ENCODE measurements around the gene OBSCN.

Gene OBSCN

DNA sequence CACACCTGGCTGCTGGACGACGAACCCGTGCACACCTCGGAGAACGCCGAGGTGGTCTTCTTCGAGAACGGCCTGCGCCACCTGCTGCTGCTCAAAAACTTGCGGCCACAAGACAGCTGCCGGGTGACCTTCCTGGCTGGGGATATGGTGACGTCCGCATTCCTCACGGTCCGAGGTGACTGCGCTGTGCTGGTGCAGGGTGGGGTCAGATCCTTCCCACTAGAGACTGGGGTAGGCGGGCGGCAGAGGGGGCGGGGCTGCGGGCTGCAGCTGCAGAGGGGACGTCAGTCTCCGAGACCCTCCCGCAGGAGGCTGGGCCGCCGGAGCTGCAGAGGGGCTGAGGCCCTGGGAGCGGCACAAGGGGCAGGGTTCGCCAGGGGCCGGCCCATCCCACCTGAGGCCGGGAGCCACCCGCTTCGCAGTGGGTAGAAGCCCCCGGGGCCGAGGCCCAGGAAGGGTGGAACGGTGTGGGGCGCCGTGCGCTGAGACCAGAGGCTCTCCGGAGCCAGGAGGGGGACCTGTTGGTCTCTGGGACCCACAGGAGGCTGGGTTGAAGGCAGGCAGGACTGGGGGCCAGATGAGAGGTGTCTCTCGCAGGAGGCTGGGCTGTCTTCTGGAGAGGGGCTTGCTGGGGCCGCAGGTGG lies 108.2 kb downstream of the OBSCN start:
- no peaks in the 10 kb centered on the region for H3K36me3 Mint-ChIP-seq (ENCODE audit: insufficient read depth)
- no peak overlapping the region for H3K4me3 Mint-ChIP-seq
- H3K9me3 Mint-ChIP-seq, result no peaks in the 10 kb centered on the region
- no peak overlapping the region for H3K27ac Mint-ChIP-seq
- ATAC-seq (replicated peaks), result no peak
- no peaks in the 10 kb centered on the region for H3K4me1 Mint-ChIP-seq (ENCODE audit: low read depth in 2 of 2)
- H3K27me3 Mint-ChIP-seq, result no peaks in the 10 kb centered on the region
- DNase-seq, result no peak

DNA sequence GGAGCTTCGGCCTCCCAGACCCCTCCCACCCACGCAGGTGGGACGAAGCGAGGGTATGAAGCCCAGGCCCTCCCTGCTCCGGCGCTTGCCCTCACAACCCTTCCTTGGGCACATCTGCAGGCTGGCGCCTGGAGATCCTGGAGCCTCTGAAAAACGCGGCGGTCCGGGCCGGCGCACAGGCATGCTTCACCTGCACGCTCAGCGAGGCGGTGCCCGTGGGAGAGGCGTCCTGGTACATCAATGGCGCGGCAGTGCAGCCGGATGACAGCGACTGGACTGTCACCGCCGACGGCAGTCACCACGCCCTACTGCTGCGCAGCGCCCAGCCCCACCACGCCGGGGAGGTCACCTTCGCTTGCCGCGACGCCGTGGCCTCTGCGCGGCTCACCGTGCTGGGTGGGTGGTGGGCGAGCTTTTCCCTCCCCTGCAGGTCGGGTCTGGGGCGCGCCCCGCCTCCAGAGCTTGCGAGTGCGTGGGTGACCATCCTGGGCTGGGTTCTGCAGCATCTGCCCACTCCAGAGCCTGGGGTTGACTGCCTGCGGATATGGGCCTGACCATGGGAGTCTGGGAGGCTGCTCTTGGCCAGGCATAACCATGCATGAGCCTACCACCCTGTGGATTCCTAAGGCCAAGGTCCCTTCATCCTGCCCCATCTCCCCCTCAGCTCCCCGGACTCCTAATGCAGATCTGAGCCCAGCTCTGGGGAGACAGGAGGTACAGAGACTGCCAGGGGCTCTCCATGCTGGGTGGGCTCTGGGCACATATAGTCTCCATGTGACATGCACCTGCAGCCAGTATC lies 108.9 kb downstream of the OBSCN start:
- no peak overlapping the region for H3K4me3 Mint-ChIP-seq
- H3K27ac Mint-ChIP-seq, result no peak overlapping the region
- no peaks in the 10 kb centered on the region for H3K9me3 Mint-ChIP-seq
- H3K4me1 Mint-ChIP-seq (ENCODE audit: low read depth in 2 of 2), result no peaks in the 10 kb centered on the region
- no peaks in the 10 kb centered on the region for H3K27me3 Mint-ChIP-seq
- DNase-seq (no peak), ATAC-seq (replicated peaks) (no peak)
- no peaks in the 10 kb centered on the region for H3K36me3 Mint-ChIP-seq (ENCODE audit: insufficient read depth)

DNA sequence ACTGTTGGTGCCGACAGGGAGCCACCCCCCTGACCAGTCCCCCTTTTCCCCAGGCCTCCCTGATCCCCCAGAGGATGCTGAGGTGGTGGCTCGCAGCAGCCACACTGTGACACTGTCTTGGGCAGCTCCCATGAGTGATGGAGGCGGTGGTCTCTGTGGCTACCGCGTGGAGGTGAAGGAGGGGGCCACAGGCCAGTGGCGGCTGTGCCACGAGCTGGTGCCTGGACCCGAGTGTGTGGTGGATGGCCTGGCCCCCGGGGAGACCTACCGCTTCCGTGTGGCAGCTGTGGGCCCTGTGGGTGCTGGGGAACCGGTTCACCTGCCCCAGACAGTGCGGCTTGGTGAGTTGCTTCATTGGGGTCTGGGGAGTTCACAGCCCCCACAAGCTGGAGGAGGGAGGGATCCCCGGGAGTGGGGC lies 109.6 kb downstream of the OBSCN start:
- Mint-ChIP-seq H3K27ac (no peak overlapping the region), H3K27me3 (no peaks in the 10 kb centered on the region)
- DNase-seq, result no peak

DNA sequence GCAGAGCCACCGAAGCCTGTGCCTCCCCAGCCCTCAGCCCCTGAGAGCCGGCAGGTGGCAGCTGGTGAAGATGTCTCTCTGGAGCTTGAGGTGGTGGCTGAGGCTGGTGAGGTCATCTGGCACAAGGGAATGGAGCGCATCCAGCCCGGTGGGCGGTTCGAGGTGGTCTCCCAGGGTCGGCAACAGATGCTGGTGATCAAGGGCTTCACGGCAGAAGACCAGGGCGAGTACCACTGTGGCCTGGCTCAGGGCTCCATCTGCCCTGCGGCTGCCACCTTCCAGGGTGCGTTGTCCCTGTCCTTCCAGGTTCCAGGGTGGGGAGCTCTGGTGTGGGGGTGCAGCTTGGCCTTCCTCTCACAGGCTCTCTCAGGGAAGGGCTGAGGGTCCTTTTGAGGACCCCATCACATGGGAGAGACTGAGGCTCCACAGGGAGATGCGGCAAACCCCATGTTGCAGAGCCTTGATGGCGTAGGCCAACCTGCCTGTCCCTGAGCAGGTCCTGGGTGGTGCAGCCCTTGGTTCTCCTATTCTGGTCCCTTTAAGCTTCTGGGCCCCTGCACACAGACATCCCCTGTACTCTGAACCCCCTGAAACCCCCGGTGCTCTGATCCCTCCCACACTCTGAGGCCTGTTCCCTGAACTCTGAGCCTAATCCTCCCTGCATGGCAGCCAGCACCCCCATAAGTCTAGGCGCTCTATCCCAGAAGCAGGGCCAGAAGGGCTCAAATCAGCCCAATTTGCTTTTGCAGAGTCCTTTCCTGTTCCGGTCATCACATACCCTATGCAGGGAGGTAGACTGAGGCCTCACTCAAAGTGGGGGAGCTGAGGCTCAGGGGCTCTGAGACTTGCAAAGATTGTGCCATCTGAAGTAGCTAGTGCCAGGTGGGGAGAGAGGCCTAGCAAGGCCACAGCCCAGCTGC lies 110.3 kb downstream of the OBSCN start:
- Mint-ChIP-seq H3K36me3 (ENCODE audit: insufficient read depth) (no peaks in the 10 kb centered on the region), H3K9me3 (no peaks in the 10 kb centered on the region), H3K4me1 (ENCODE audit: low read depth in 2 of 2) (no peaks in the 10 kb centered on the region), H3K4me3 (no peak overlapping the region), H3K27ac (no peak overlapping the region), H3K27me3 (no peaks in the 10 kb centered on the region)
- no peak for DNase-seq
- no peak for ATAC-seq (replicated peaks)

More for the DNA sequence above, 109.6 kb downstream of the OBSCN start:
- no peaks in the 10 kb centered on the region for H3K36me3 Mint-ChIP-seq (ENCODE audit: insufficient read depth)
- no peaks in the 10 kb centered on the region for H3K9me3 Mint-ChIP-seq
- H3K4me3 Mint-ChIP-seq, result no peak overlapping the region
- ATAC-seq (replicated peaks), result no peak
- no peaks in the 10 kb centered on the region for H3K4me1 Mint-ChIP-seq (ENCODE audit: low read depth in 2 of 2)

DNA sequence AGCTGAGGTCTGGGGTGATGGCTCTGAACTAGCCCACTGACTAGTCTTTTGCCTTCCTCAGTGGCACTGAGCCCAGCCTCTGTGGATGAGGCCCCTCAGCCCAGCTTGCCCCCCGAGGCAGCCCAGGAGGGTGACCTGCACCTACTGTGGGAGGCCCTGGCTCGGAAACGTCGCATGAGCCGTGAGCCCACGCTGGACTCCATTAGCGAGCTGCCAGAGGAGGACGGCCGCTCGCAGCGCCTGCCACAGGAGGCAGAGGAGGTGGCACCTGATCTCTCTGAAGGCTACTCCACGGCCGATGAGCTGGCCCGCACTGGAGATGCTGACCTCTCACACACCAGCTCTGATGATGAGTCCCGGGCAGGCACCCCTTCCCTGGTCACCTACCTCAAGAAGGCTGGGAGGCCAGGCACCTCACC lies 111.0 kb downstream of the OBSCN start:
- H3K27me3 Mint-ChIP-seq, result no peaks in the 10 kb centered on the region

DNA sequence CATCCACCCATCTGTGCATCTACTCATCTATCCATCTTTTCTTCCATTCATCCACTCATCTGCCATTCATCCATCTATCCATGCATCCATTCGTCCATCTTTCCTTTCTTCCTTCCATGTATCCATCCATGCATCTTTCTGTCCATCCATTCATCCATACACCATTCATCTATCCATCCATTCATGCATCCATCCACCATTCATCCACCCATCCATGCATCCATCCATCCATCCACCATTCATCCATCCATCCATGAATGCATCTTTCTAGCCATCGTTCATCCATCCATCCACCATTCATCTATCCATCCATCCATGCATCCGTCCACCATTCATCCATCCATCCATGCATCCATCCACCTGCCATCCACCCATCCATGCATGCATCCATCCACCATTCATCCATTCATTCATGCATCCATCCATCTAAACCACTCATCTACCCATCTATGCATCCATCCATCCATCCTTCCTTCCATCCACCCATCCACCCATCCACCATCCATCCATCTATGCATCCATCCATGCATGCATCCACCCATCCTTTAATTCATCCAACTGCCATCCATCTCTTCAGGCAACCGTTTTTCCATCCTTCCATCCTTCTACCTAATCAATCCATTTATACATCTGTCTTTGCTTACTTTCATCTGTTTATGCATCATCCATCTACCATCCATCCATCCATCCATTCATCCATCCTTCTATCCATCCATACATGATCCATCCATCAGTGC lies 111.7 kb downstream of the OBSCN start:
- H3K9me3 Mint-ChIP-seq, result no peaks in the 10 kb centered on the region
- no peaks in the 10 kb centered on the region for H3K4me1 Mint-ChIP-seq (ENCODE audit: low read depth in 2 of 2)
- H3K27ac Mint-ChIP-seq, result no peak overlapping the region
- no peaks in the 10 kb centered on the region for H3K27me3 Mint-ChIP-seq
- DNase-seq, result no peak
- no peak overlapping the region for H3K4me3 Mint-ChIP-seq
- ATAC-seq (replicated peaks), result no peak
- no peaks in the 10 kb centered on the region for H3K36me3 Mint-ChIP-seq (ENCODE audit: insufficient read depth)

More for the DNA sequence above, 111.0 kb downstream of the OBSCN start:
- Mint-ChIP-seq H3K27ac (no peak overlapping the region), H3K4me1 (ENCODE audit: low read depth in 2 of 2) (no peaks in the 10 kb centered on the region), H3K4me3 (no peak overlapping the region), H3K9me3 (no peaks in the 10 kb centered on the region), H3K36me3 (ENCODE audit: insufficient read depth) (no peaks in the 10 kb centered on the region)
- ATAC-seq (replicated peaks) (no peak), DNase-seq (no peak)

DNA sequence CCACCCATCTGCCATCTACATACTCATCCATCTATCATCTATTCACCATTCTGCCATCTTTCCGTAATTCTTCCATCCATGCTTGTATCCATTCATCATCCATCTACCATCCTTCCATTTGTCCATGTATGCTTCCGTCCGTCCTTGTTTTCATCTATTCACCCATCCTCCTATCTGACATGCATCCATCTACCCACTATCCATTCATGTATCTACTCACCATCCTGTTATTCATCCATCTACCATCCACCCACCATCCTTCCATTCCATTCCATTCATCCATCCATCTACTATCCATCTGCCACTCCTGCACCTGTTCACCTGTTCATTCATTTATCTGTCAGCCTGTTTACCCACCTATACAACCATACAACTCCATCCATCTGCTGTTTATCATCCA lies 112.5 kb downstream of the OBSCN start:
- Mint-ChIP-seq H3K27me3 (no peaks in the 10 kb centered on the region), H3K4me3 (no peak overlapping the region), H3K4me1 (ENCODE audit: low read depth in 2 of 2) (no peaks in the 10 kb centered on the region), H3K36me3 (ENCODE audit: insufficient read depth) (no peaks in the 10 kb centered on the region), H3K9me3 (no peaks in the 10 kb centered on the region), H3K27ac (no peak overlapping the region)
- no peak for DNase-seq
- ATAC-seq (replicated peaks), result no peak

DNA sequence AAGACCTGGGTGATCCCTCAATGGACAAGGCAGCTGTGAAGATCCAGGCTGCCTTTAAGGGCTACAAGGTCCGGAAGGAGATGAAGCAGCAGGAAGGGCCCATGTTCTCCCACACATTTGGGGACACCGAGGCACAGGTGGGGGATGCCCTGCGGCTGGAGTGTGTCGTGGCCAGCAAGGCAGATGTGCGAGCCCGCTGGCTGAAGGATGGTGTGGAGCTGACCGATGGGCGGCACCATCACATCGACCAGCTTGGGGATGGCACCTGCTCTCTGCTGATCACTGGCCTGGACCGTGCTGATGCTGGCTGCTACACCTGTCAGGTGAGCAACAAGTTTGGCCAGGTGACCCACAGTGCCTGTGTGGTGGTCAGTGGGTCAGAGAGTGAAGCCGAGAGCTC lies 113.6 kb downstream of the OBSCN start:
- no peaks in the 10 kb centered on the region for H3K36me3 Mint-ChIP-seq (ENCODE audit: insufficient read depth)
- no peaks in the 10 kb centered on the region for H3K9me3 Mint-ChIP-seq
- ATAC-seq (replicated peaks), result no peak
- H3K4me3 Mint-ChIP-seq, result no peak overlapping the region
- no peak for DNase-seq
- H3K27ac Mint-ChIP-seq, result no peak overlapping the region
- H3K4me1 Mint-ChIP-seq (ENCODE audit: low read depth in 2 of 2), result no peaks in the 10 kb centered on the region
- no peaks in the 10 kb centered on the region for H3K27me3 Mint-ChIP-seq

DNA sequence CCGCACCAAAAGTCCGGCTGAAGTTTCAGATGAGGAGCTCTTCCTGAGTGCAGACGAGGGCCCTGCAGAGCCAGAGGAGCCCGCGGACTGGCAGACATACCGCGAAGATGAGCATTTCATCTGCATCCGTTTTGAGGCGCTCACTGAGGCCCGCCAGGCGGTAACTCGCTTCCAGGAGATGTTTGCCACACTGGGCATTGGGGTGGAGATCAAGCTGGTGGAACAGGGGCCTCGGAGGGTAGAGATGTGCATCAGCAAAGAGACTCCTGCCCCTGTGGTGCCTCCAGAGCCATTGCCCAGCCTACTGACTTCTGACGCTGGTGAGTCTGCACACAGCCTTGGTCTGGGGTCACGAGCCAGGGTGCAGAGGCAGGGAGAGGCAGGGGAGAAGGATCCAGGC lies 114.1 kb downstream of the OBSCN start:
- ATAC-seq (replicated peaks) (no peak), DNase-seq (no peak)
- no peaks in the 10 kb centered on the region for H3K36me3 Mint-ChIP-seq (ENCODE audit: insufficient read depth)
- no peak overlapping the region for H3K4me3 Mint-ChIP-seq
- no peaks in the 10 kb centered on the region for H3K9me3 Mint-ChIP-seq
- H3K27ac Mint-ChIP-seq, result no peak overlapping the region
- no peaks in the 10 kb centered on the region for H3K4me1 Mint-ChIP-seq (ENCODE audit: low read depth in 2 of 2)
- no peaks in the 10 kb centered on the region for H3K27me3 Mint-ChIP-seq

DNA sequence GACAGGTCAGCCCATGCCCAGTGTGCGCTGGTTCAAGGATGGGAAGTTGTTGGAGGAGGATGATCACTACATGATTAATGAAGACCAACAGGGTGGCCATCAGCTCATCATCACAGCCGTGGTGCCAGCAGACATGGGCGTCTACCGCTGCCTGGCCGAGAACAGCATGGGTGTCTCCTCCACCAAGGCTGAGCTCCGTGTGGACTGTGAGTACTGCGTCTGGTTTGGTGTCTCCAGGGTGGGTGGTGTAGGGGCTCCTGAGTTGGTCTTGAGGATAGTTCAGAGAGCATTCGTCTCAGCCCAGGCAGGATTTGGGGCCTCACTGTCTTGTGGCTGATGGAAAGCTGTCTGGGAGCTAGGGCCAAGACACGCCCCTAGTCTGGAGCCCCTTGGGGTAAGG lies 115.6 kb downstream of the OBSCN start:
- DNase-seq, result no peak
- no peaks in the 10 kb centered on the region for H3K4me1 Mint-ChIP-seq (ENCODE audit: low read depth in 2 of 2)

DNA sequence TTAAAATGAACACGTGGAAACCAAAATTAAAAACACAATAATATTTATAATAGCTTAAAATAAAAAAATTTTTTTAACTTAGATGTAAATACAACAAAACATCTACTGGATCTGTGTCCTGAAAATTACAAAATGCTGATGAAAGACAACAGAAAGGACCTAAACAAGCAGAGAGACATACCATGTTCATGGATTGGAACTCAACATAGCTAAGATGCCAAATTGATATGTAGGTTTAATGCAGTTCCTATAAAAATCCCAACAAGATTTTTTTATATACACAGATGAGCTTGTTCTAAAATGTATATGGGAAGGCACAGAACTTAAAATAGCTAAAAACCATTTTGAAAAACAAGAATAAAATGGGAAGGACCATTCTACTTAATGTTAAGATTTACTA lies 117.4 kb downstream of the OBSCN start:
- no peak for ATAC-seq (replicated peaks)
- H3K4me3 Mint-ChIP-seq, result no peak overlapping the region
- no peaks in the 10 kb centered on the region for H3K27me3 Mint-ChIP-seq

More for the DNA sequence above, 115.6 kb downstream of the OBSCN start:
- no peaks in the 10 kb centered on the region for H3K36me3 Mint-ChIP-seq (ENCODE audit: insufficient read depth)
- no peaks in the 10 kb centered on the region for H3K27me3 Mint-ChIP-seq
- no peak overlapping the region for H3K4me3 Mint-ChIP-seq
- H3K9me3 Mint-ChIP-seq, result no peaks in the 10 kb centered on the region
- H3K27ac Mint-ChIP-seq, result no peak overlapping the region
- no peak for ATAC-seq (replicated peaks)

DNA sequence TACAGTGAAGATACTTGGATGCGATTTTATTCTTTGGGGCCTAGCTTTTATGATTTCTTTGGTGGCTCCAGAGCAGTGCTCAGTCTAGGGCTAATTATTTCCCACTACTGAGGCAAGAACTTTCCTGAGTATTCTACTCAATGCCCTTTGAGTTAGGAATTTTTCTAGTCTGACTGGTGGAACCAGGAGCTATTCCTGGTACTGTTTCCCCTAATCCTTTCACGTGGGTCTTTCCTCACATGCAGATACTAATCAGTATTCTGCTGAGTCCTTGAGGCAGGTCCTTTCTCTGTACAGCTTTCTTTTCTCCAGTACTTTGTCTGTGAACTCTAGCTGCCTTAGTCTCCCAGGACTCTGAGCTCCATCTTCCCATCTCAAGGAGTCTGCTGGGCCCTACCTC lies 122.0 kb downstream of the OBSCN start:
- Mint-ChIP-seq H3K4me3 (no peak overlapping the region), H3K4me1 (ENCODE audit: low read depth in 2 of 2) (peaks cover 0 to 1% of the 10 kb centered on the region in 2 donors), H3K9me3 (no peaks in the 10 kb centered on the region), H3K27me3 (no peaks in the 10 kb centered on the region), H3K27ac (no peak overlapping the region), H3K36me3 (ENCODE audit: insufficient read depth) (no peaks in the 10 kb centered on the region)
- no peak for ATAC-seq (replicated peaks)
- no peak for DNase-seq

More for the DNA sequence above, 117.4 kb downstream of the OBSCN start:
- Mint-ChIP-seq H3K9me3 (no peaks in the 10 kb centered on the region), H3K27ac (no peak overlapping the region), H3K36me3 (ENCODE audit: insufficient read depth) (no peaks in the 10 kb centered on the region), H3K4me1 (ENCODE audit: low read depth in 2 of 2) (no peaks in the 10 kb centered on the region)
- DNase-seq, result no peak
